ENCODE results near the gene MAU2.

- TF ChIP-seq ZNF274 (IDR thresholded peaks at IDR 0.05; ENCODE audit: borderline replicate concordance, extremely low read depth, low read length) (no peak), POLR2AphosphoS5 (IDR thresholded peaks at IDR 0.05; ENCODE audit: low read depth, low read length) (no peak), SP1 (IDR thresholded peaks at IDR 0.05; ENCODE audit: low read depth, low read length) (no peak), MAFK (IDR thresholded peaks at IDR 0.05; ENCODE audit: low read depth, low read length) (no peak), RAD21 (IDR thresholded peaks at IDR 0.05 in 1 of 2, conservative IDR thresholded peaks at IDR 0.05 in 1 of 2; ENCODE audit: low read depth in 2 of 2, low read length in 2 of 2) (no peak), CHD2 (IDR thresholded peaks at IDR 0.05; ENCODE audit: low read length) (no peak), EZH2 (IDR thresholded peaks at IDR 0.05; ENCODE audit: low read depth, low read length, severe bottlenecking) (no peak)
- TF ChIP-seq, protein P1, sequence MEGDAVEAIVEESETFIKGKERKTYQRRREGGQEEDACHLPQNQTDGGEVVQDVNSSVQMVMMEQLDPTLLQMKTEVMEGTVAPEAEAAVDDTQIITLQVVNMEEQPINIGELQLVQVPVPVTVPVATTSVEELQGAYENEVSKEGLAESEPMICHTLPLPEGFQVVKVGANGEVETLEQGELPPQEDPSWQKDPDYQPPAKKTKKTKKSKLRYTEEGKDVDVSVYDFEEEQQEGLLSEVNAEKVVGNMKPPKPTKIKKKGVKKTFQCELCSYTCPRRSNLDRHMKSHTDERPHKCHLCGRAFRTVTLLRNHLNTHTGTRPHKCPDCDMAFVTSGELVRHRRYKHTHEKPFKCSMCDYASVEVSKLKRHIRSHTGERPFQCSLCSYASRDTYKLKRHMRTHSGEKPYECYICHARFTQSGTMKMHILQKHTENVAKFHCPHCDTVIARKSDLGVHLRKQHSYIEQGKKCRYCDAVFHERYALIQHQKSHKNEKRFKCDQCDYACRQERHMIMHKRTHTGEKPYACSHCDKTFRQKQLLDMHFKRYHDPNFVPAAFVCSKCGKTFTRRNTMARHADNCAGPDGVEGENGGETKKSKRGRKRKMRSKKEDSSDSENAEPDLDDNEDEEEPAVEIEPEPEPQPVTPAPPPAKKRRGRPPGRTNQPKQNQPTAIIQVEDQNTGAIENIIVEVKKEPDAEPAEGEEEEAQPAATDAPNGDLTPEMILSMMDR (IDR thresholded peaks at IDR 0.05; ENCODE audit: control extremely low read depth in 1 of 3, insufficient read depth in 1 of 3, low read depth in 1 of 3, low read length in 3 of 3) = no peak
- TF ChIP-seq, protein P2, sequence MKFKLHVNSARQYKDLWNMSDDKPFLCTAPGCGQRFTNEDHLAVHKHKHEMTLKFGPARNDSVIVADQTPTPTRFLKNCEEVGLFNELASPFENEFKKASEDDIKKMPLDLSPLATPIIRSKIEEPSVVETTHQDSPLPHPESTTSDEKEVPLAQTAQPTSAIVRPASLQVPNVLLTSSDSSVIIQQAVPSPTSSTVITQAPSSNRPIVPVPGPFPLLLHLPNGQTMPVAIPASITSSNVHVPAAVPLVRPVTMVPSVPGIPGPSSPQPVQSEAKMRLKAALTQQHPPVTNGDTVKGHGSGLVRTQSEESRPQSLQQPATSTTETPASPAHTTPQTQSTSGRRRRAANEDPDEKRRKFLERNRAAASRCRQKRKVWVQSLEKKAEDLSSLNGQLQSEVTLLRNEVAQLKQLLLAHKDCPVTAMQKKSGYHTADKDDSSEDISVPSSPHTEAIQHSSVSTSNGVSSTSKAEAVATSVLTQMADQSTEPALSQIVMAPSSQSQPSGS (IDR thresholded peaks at IDR 0.05; ENCODE audit: low read length) = no peak
Observed at GRCh38 chr19:19388568-19389555, 68.2 kb downstream of the MAU2 start.
